NB4 (cell line): ENCODE results near the gene ITGA1.

ENCODE experiments used
- POLR2A ChIP-seq: IDR thresholded peaks from 2 replicates; pipeline ENCODE4 v1.6.1; 2011; ENCODE audit warnings: mild to moderate bottlenecking; ENCODE audit not compliant: insufficient read length; ENCODE audit errors: extremely low read depth
- TF ChIP-seq, protein P1 (sequence below): IDR thresholded peaks from one replicate; pipeline ENCODE4 v1.5.1; 2012; ENCODE audit warnings: low read depth, low read length

DNA sequence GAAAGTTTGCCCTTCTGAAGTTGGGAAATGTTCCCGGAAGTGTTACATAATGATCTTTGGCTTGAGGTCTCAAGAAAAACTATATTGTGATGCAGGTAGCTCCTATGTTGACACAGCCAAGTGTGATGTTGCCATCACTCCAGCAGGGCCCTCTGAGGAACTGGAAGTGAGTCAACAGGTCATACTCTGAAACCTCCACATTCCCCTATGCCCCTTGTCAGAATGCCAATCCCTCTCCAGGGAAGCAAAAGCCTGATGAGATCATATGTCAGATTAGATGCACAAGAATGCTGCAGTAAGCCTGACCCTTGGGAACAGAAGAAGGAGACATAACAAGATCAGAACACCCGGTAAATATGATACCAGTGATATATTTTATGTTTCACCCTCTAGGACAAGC is 134.7 kb downstream of the ITGA1 start:
- TF ChIP-seq, protein P1, sequence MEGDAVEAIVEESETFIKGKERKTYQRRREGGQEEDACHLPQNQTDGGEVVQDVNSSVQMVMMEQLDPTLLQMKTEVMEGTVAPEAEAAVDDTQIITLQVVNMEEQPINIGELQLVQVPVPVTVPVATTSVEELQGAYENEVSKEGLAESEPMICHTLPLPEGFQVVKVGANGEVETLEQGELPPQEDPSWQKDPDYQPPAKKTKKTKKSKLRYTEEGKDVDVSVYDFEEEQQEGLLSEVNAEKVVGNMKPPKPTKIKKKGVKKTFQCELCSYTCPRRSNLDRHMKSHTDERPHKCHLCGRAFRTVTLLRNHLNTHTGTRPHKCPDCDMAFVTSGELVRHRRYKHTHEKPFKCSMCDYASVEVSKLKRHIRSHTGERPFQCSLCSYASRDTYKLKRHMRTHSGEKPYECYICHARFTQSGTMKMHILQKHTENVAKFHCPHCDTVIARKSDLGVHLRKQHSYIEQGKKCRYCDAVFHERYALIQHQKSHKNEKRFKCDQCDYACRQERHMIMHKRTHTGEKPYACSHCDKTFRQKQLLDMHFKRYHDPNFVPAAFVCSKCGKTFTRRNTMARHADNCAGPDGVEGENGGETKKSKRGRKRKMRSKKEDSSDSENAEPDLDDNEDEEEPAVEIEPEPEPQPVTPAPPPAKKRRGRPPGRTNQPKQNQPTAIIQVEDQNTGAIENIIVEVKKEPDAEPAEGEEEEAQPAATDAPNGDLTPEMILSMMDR: no peak
- TF ChIP-seq POLR2A: no peak
